Astrocyte (in vitro differentiated cells and primary cell): Measurements from ENCODE around the gene APP.

Source experiments
- CTCF ChIP-seq: IDR thresholded peaks from 2 replicates; pipeline ENCODE4 v1.5.1; 2011; ENCODE audit warnings: low read depth, mild to moderate bottlenecking, inconsistent platforms, low read length, moderate library complexity; ENCODE audit not compliant: insufficient read depth
- EZH2 ChIP-seq: IDR thresholded peaks from 2 replicates; pipeline ENCODE4 v1.6.1; 2012; ENCODE audit warnings: mild to moderate bottlenecking, low read length, inconsistent platforms; ENCODE audit not compliant: insufficient read depth

DNA sequence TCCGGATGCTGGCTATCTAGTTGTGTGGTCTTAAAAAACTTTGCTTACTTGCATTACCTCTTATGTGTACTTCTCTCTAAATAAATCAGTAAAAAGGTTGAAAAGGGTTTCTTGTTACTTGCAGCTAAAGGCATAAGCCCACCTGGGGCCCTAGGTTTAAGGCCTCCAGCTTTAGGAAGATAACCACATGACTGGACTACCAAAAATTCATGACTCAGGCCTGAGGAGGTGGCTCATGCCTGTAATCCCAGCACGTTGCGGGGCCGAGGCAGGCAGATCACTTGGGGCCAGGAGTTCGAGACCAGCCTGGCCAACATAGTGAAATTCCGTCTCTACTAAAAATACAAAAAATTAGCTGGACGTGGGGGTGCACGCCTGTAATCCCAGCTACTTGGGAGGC, 142.9 kb downstream of the APP start:
- TF ChIP-seq CTCF (no peak), EZH2 (no peak)
